GM18507 (cell line): ENCODE results near the gene PRKAR1B.

Experiments used
- DNase-seq: peaks from one replicate; pipeline ENCODE4 v3.0.0; 2011; ENCODE audit warnings: low read depth; ENCODE audit not compliant: insufficient read length; ENCODE audit errors: extremely low spot score
- FAIRE-seq: peaks from 2 replicates; lab custom pipeline; 2011; peaks lifted over from hg19 to GRCh38; lab: Jason Lieb, UNC

Gene PRKAR1B

GRCh38 chr7:512146-512510 lies 215.0 kb downstream of the PRKAR1B start:
- FAIRE-seq (no peak), DNase-seq (no peak)

GRCh38 chr7:511476-512145 lies 215.5 kb downstream of the PRKAR1B start:
- FAIRE-seq (no peak), DNase-seq (no peak)

GRCh38 chr7:510782-511281 lies 216.2 kb downstream of the PRKAR1B start:
- DNase-seq, result no peak
- no peak for FAIRE-seq

DNA sequence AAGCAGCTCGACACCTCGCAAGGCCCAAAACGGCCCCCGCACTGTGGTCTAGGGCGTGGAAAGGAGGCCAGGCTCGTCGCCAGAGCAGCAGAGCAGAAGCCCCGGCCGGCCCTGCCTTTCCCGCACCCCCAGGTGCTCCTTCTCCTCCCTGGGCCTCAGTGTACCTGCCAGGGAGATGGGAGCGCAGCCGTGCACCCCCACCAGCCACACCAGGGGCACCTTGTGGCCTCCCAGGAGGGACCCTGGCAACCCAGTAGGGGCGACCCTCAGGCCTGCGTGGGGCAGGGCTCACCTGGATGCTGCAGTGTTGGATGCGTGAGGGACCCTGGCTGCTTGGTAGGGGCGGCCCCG lies 217.0 kb downstream of the PRKAR1B start:
- no peak for FAIRE-seq
- no peak for DNase-seq

DNA sequence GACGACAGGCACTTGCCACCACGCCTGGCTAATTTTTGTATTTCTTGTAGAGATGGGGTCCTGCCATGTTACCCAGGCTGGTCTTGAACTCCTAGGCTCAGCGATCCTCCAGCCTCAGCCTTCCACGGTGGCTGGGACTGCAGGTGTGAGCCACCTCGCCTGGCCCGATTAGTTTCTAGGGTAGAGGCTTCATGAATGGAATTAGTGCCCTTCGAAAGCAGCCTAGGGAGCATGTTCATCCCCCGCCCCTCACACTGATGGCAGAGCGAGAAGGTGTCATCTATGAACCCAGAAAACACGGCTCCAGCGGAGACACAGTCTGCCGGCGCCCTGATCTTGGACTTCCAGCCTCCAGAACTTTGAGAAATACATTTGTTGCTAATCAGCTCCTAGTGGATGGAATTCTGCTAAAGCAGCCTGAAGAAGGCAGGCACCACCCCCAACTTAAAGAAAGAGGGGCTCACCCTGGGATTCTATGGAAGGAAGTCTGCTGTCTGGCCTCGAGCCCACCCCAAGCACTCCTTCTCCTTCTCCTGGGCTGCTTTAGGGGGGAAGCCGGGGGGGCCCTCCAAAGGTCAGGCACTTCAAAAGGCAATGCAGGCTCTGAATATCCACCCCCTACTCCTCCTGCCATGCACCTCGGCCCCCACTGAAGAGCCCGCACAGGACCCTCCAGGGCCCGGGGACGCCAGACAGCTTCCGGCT lies 217.5 kb downstream of the PRKAR1B start:
- FAIRE-seq (no peak), DNase-seq (no peak)

DNA sequence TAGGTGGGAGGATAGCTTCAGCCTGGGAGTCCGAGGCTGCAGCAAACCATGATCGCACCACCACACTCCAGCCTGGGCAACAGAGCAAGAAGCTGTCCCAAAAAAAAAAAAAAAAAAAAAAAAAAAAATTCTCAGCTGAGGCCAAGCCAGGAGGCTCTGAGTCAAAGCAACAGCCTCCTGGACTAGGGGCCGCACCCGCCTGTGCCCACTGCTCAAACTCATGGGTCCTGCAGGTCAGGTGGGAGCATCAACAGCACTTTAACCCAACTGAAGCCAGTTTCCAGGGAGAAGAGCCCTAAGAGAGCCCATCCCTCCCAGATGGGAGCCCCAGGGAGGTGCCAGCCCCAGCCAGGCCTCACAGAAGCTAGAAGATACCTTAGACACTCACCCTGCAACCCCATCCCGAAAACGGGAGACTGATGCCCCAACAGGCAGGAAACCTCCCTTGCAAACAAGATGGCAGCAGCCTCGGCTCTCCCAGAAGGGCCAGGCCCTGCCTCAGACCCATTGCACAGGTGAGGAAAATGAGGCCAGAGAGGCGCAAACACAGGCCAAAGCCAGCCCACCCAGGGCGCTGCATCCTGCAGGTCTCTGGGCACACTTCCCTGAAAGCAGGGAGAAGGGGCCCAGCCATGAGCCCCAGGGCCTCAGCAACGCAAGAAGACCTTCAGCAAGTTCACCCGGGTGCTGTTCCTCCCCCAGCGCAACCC lies 218.5 kb downstream of the PRKAR1B start:
- no peak for FAIRE-seq
- no peak for DNase-seq

DNA sequence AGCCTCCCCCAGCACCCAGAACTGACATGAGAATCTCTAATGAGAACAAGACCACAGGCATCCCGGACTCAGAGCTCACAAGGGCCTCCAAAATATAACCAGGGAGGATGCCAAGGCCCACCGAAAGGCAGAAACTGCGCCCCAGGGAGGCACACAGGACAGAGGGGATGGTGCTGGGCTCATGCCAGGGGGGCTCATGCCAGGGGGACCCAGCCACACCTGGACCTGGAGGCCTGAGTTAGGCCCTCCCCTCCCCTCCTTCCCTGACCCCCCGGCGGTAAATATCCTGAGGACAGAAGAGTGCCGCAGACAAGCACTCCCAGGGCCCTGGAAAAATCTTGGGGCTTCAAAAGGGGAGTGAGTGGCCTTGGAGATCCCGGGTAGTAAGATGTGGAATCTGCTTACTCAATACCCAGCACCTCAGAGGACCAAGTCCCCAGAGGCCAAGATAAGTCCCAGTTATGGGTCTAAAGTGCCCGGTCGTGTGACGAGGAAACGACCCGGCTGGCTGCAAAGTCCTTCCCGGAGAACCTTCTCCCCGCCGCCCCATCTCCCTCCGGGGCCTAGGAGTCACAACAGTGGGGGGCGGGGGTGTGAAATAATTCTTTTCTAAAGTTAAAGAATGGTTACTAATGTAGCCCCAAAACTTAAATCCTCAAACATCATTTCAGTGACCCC lies 219.3 kb downstream of the PRKAR1B start:
- DNase-seq (no peak), FAIRE-seq (no peak)

DNA sequence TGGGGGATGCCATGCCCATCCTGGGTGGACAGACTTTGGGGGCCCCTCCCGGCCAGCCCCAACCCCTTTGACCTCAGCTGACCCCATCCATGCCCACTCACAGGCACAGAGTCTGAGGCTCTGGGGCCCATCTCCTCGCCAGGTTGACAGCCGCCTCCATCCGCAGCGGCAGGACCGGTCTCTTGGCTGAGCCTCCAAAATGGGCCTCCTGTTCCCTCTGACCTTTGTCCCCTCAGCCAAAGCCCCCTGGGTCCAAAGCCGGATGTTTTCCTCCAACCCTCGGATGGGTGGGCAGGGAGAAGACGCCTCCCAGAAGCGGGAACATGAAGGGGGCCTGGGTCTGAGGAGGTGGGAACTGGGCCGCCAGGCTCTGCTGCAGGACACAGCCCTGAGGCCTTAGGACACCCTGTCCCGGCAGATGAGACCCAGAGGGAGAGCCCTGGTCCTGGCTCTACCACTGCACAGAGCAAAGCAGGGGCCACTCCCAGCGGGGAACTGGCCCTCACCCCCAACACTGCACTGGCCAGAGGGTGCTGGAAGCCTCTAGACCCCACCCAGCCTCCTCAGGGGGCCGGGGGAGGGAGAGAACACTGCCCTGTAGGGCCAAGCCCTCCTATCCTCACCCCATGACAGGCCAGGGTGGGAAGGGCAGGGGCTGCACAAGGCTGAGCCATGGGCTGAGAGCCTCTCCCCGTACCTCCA lies 220.0 kb downstream of the PRKAR1B start:
- DNase-seq, result no peak
- FAIRE-seq, result no peak

GRCh38 chr7:506391-506831 lies 220.7 kb downstream of the PRKAR1B start:
- FAIRE-seq, result no peak
- no peak for DNase-seq

DNA sequence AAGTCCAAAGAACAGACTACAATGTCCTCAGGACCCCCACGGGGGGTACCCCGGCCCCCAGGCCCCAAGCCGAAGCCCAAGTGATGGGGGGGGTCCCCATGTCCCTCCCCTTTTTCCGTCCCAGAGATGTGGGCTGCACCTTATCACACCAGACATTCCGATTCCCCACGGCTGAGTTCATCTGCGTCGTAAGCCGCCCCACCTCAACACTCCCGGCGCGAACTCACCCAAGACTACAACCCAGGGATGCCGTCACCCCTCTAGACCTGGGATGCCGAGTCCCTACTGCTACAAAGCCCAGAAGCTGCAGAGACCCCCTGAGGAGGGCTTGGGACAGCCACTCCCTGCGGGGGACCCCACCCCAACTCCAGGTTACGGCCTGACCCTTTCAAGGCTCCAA lies 221.9 kb downstream of the PRKAR1B start:
- no peak for FAIRE-seq
- DNase-seq, result no peak

DNA sequence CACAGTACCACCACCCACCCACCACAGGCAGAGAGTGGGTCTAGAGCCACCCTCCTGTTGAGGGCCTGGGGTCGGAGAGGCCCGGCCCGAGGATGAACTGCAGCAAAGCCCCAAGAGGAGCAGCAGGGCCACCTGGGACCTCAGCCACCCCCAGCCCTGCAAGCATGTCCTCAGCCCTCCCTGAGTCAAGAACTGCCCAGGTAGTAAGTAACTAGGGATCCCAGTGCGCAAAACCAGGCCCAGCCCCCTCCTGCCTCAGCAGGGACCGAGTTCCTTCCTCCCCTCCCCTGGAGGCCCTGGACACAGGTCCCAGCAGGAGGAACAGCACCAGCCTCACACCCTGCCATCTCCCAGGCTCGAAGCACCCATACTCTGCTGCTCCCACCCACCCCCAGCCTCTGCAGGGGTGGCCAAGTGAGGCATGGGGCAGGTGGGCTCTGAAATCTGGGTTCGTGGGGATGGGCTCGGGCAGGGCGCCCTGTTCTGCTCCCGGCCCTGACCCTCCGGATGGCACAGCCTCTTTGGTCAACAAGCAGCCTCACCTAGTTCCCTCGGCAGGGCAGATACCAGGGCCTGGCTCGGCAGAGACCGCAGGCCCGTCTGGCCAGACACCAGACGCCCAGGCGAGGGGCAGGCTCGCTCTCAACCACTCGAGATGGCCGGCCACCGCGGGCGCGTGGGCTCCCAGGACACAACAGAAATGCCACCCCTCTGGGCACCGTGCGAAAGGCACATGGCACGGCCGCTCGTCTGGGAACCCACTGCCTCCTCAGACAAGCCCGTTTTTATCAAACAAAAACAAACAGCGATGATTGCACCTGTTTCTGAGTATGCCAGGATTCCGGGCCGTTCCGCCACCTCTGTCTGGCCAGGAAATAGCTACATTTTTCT lies 222.6 kb downstream of the PRKAR1B start:
- FAIRE-seq, result no peak

GRCh38 chr7:503575-504111 lies 223.4 kb downstream of the PRKAR1B start:
- DNase-seq, result no peak
- FAIRE-seq, result no peak

More for the DNA sequence above, 222.6 kb downstream of the PRKAR1B start:
- DNase-seq, result no peak

GRCh38 chr7:502296-502695 lies 224.8 kb downstream of the PRKAR1B start:
- no peak for FAIRE-seq
- no peak for DNase-seq

DNA sequence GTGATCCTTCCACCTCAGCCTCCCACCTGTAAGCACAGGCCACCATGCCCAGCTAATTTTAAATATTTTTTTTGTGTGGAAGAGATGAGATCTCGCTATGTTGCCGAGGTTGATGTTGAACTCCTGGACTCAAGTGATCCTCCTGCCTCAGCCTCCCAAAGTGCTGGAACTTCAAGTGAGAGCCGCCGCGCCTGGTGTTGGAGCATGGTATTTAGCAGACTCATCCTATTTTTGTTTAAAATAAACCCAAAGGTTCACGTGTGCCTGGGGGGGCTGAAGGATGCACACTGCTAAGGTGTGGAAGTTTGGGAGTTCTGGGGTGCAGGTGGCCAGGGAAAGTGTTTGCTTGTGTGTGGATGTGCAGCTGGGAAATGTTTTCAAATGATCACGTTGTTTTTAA lies 225.6 kb downstream of the PRKAR1B start:
- DNase-seq (no peak), FAIRE-seq (no peak)

- DNase-seq, result no peak
- no peak for FAIRE-seq
These were observed 226.3 kb downstream of the PRKAR1B start for GRCh38 chr7:500521-501420.

GRCh38 chr7:499853-500485 lies 227.1 kb downstream of the PRKAR1B start:
- no peak for FAIRE-seq
- no peak for DNase-seq
